HG02642 (cell line): ENCODE data around the gene PBX1.

Experiments
- ATAC-seq: cut with Tn5 transposase; IDR thresholded peaks from one replicate; pipeline ENCODE4 v1.9.1; 2021; ENCODE audit warnings: mild to moderate bottlenecking; ENCODE audit not compliant: unreplicated experiment, poor library complexity

The PBX1 gene

GRCh38 chr1:164611754-164612642, 53.0 kb downstream of the PBX1 start:
- ATAC-seq = no peak

DNA sequence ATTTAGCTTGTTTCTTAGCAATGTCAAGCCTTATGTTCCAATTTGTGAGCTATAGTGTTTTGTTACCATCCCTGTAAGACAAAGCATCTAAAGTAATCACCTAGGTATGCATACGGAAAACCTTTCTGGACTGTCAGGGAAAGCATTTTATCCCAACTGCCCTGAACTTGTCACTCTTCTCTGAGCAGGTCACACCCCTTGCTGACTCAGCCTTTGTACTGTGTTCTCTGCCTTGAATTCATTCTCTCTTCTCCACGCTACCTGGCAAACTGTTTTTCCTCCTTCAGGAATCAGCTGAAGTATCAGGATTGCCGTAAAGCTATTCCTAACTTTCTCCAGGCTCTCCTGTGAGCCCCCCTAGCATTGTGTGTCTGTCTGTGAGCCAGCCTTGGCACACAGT, 54.2 kb downstream of the PBX1 start:
- no peak for ATAC-seq

DNA sequence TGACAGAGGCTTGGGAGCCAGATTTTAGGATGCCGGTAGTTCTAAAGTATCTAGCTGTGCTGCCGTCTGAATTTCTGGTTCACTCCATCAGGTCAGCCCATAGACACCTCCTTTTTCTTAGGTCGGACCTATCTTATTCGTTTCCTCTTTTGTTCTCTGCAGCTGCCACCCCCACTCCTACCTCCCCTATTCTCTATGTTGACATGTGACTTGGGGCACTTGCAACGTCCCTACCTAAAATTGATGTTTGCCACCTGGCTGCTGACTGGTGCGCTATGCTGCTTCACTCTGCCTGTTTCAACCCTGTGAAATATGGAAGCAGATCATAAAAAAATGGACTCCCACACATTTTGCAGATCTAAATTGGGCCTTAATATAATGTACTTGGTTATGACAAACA, 55.3 kb downstream of the PBX1 start:
- ATAC-seq = no peak

GRCh38 chr1:164617377-164618201, 58.6 kb downstream of the PBX1 start:
- no peak for ATAC-seq

GRCh38 chr1:164618202-164618564, 59.2 kb downstream of the PBX1 start:
- no peak for ATAC-seq

- ATAC-seq = no peak
Observed at GRCh38 chr1:164619006-164619784, 60.2 kb downstream of the PBX1 start.

DNA sequence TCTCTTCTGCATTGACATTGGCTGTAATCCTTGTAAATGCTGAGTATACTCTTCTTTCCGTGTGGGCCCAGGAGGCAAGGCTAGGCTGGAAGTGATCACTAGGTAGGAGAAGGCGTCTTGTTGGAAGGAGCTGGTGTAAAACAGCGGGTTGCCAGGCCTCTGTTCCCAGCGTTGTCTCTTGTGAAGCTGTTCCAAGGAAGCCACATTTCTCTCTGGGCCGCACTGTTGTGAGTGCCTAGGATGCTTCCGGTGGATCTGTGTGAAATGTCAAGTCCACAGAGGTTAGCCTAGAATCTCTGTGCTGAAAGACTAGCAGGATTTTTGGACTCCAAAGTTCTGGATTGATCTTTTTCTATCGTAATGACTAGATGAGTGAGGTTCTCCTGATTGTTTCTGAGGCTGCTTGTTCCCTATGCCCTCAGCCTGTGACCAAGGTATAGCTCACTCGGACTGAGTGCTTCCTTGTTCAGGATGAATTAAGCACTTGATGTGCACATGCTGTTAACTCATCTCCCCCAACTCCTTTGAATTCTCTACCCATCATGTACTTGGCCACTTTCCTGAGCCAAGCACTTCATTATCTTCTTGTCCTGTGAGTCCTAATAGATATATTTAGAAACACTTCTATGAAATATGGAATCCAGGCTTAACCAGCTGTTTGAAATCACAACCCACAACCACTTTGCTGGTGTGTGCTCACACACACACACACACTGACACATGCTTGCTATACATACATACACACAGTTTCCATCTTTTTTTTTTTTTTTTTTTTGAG, 63.3 kb downstream of the PBX1 start:
- ATAC-seq = no peak

DNA sequence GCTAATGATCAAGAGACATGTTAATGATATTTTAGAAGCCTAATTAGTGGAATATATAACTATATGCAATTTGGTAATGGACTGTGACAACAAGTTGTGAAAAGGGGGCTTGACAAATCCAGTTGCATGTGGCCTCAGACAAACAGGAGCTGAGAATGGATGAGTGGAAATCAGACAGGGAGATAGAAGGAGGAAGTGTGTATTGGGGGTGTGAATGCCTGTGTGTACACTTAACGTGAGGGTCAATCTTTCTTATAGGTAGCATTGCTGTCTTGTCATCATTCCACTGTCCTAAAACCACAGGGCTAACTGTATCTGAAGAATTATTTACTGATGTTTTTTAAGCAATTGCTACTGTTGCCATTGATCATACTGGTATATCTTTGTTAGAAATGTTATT, 64.8 kb downstream of the PBX1 start:
- no peak for ATAC-seq

- ATAC-seq = no peak
Observed at GRCh38 chr1:164624400-164624799, 65.4 kb downstream of the PBX1 start.

DNA sequence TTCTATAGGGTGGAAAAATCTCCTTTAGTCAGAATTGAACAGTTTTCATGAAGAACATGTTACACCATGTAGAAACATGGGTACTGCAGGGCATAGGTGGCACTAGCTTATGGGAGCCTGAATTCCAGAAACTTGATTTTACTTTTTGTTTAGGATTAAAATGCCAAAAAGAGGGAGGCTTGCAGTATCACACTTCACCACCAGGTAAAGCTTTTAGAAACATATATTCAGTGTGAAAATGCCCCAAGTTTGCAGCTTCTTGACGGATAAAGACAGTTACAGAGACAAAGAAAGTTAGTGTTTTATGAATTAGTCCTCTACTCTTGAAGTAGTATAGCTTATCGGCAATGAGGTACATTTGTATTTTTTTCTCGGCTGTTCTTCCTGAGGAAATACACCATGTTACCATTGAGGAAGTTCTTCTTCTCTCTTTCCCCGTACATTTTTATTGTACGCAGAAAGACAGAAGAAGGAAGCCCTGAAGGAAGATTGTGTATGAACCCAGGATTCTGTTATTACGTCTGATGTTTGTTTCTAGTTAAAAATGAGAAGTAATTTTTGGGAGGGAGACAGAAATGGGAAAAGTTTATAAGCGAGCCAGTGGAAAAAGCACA, 66.1 kb downstream of the PBX1 start:
- ATAC-seq = no peak

DNA sequence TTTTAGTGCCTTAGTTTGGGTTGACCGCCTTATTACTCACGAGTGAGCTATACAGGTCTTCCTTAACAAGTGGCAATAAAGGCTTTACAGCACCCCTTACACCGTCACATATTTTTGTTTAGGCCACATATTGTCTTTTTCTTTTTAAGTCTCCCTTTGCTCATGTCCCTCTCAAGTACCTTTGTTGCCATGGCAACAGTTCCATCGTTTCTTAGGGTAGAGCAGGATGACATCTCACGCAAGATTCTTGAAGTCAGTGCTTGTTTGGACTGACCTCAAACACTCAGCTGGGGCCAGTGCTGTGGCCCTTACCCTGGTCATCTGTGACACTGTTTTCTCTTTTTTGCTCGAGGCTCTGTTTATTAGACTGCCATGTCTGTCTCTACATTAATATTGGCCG, 69.8 kb downstream of the PBX1 start:
- no peak for ATAC-seq

DNA sequence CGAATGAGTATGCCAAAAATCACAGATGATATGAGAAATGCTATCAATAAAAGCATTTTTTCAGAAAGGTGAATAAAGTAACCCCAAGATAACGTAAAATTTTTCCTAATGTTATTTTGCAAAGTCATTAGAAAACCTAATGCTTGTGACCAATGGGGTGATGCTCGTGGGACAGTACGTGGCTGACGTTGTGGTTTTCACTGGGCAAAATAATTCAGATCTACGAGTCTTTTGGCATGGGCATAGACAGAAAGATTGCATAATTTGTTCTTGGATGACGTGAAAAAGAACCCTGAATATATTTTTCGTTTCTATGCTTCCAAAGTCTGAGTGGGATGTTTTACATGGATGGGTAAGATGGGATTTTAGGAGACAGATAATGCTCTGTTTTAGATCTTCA, 71.0 kb downstream of the PBX1 start:
- ATAC-seq = no peak

DNA sequence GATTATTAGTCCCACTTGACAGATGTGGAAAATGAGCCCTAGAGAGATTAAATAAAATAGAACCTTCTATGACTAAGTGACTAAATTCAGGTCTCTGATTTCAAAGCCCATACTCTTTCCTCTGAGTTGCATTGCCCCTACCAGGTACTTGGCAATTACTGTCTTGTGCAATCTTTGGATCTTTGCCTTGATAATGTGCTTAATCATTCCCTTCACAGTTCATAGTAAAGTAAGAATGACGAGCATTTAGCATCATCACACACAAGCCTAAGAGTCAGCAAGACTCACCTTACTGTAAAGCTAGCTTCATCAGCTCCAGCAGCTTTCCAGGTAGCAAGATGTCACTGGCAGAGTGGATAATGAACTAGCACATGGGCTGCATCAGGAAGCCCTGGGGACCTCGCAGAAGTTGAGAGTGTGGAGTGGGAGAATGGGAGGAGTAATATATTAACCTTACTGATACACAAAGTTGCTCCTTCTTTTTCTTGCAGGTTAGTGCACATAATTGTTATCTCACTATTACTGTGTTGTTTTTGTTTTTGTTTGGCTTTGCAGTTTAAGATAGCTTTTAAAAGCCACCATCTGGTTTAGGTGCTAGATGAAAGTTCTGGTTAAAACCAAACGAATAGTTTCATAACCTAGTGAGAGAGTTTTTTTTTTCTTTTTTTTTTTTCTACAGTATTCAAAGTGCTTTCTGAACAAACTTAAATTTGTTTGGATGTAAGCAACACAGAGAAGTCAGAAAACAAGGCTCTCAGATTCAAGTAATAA, 71.8 kb downstream of the PBX1 start:
- ATAC-seq = no peak

- no peak for ATAC-seq
Observed at GRCh38 chr1:164631751-164632150, 72.8 kb downstream of the PBX1 start.

DNA sequence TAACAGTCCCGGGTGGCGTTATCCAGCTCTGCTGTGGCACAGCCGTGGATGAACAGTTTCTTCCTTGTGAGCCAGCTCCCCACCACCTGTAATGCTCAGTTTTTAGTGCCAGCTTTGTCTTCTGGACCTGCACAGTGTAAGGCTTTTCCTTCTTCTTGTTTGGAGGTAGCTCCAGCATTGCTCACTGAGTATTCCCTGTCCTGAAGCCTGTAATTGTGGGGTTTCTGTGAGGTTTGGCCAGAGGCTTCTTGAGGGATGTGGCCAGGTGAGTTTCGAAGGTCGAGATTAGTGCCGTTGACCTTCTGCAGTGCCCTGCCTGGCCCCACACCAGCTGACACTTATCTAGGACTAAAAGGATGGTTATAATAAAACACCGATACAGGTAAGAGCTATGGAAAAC, 75.0 kb downstream of the PBX1 start:
- no peak for ATAC-seq

DNA sequence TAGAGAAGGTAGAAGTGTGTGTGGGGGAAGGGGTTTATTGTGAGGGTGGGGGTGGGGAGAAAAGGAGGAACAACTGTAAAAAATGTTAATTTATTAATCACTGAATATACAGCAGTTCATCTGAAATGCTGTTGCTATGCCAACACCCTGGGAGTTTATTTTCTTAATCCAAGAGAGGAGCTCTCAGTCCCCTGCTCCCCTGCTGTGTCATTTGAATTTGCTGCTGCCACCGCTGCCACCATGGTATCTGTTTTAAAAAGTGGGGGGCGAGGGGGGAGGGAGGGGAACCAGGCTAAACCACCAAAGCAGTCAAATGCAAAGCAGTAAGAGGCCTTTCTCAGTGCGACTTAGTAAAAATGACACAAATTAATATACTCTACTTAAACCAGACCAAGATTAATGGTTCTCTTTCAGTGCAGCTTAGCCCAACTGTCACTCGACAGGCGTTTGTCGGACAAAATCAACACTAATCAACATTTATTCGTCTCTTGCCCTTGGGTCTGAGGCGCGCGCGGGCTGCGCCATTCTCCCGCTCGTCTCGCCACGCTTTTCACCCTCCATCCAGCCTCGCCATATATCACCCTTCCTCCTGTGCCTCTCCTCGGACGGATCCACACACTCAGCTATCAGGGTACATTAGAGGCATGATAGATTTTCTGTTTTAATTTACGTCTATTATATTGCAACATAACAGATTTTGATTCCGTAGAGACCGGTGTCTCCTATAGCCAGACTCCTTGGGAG, 76.2 kb downstream of the PBX1 start:
- ATAC-seq = no peak

DNA sequence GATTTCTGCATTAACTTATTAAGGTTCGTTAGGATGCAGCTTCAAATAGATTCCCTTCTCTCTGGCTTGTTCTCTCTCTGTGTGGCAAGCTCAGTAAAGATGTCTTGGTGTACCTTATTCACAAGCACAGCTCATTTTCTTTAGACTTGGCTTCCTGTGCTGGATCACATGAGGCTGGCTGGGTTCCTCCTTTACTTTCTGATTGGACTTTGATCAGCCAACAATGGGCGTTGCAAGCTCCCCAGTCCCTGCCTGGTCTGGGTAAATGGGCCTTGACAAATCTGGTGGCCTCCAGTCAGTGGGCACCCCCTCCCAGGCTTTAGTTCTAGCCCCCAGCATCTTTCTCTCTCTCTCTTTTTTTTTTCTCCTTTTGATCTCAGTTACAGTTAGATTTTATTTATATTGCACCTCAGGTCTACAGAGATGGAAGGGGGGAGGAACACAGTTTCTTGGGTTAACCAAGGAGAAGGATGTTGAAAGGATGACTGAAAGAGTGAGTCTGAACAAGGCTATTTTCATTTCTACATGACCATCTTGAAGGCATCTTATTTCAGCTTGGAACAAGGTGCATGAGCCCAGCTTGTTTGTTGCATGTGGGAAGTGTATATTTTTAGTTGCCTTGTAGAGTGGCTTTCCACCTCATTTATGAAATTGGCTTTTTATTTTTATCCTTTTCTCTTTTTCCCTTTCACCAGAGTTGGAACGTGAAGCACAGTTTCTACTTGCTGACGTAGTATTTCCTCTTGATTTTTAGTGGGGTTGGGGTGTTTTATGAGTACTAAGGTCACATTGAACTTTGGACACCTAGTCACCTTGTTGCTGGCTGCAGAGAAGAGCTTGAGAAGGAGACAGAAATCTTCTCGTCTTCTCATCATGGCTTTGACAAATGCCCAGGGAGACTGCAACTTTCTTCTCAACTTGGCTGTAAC, 77.1 kb downstream of the PBX1 start:
- no peak for ATAC-seq
